ENCODE results near the gene SYT14.

DNA sequence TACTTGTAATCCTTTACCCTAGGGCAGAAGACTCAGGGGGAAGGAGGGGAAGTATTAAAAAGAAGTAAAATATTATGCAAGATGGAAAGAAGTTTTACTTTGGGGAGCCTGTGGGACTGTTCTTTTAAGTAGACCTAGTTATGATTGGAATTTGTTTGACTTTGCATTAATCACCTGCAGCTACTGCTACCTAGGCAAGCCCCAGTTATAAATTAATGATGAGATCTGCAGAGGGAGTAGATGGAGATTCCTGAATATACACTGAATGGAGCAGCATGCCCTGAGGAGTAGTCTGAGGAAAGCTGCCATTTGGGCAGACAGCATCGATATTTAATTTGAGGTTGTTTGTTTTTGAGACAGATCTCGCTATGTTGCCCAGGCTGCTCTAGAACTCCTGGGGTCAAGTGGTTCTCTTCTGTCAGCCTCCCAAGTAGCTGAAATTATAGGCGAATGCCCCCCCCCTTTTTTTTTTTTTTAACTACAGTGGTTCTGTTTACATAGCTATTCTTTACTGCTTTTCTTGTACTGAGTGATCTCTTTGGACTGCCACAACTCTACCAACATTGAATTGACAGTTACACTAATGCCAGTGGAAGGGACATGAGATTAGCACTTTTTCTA lies 213.1 kb downstream of the SYT14 start:
- TF ChIP-seq EZH2phosphoT487 (IDR thresholded peaks at IDR 0.05; ENCODE audit: low read length) = no peak
- TF ChIP-seq EZH2 (optimal IDR thresholded peaks at IDR 0.05; ENCODE audit: low read depth, low read length) = no peak
- TF ChIP-seq, protein P1, sequence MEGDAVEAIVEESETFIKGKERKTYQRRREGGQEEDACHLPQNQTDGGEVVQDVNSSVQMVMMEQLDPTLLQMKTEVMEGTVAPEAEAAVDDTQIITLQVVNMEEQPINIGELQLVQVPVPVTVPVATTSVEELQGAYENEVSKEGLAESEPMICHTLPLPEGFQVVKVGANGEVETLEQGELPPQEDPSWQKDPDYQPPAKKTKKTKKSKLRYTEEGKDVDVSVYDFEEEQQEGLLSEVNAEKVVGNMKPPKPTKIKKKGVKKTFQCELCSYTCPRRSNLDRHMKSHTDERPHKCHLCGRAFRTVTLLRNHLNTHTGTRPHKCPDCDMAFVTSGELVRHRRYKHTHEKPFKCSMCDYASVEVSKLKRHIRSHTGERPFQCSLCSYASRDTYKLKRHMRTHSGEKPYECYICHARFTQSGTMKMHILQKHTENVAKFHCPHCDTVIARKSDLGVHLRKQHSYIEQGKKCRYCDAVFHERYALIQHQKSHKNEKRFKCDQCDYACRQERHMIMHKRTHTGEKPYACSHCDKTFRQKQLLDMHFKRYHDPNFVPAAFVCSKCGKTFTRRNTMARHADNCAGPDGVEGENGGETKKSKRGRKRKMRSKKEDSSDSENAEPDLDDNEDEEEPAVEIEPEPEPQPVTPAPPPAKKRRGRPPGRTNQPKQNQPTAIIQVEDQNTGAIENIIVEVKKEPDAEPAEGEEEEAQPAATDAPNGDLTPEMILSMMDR (IDR thresholded peaks at IDR 0.05; ENCODE audit: low read length) = no peak
